Activated CD8-positive, alpha-beta memory T cell treated with anti-CD3 and anti-CD28 coated beads, Interleukin-2, amount 10 ng/mL, durations not matched to agents 7 days and 5 days (primary cell): ENCODE results near the gene ARHGAP24. TPM values are rescaled to one million over a fixed set of nuclear protein-coding genes. Genes with fewer than 3 reads are reported as not detected.
"Not testable (repeated sequence)": the region's sequence is repeated elsewhere in the genome, so short reads cannot be mapped to it uniquely, and the experiment has no call there.

Experiments used
- ATAC-seq: fragments of 150-1000 bp; cut with Tn5 transposase; one replicate; pipeline ENCODE4 v1.10.0; 2021; ENCODE audit warnings: moderate library complexity
- CTCF ChIA-PET: fragments of 350-600 bp; sonication (Branson Sonifier 250); formaldehyde crosslinking; loops from one replicate; lab custom pipeline; 2021; ENCODE audit warnings: antibody characterized with exemption; lab: Charles Lee
- DNase-seq: peaks from one replicate; pipeline ENCODE4 v3.0.0-alpha.2; 2020
- H3K27ac Mint-ChIP-seq: one replicate; pipeline ENCODE4 v1.8.0; 2021; ENCODE audit warnings: mild to moderate bottlenecking, mixed read lengths
- H3K27me3 Mint-ChIP-seq: one replicate; pipeline ENCODE4 v1.8.0; 2021; ENCODE audit warnings: mixed read lengths
- H3K36me3 Mint-ChIP-seq: one replicate; pipeline ENCODE4 v1.8.0; 2021; ENCODE audit warnings: mild to moderate bottlenecking, mixed read lengths
- H3K4me1 Mint-ChIP-seq: one replicate; pipeline ENCODE4 v1.8.0; 2021; ENCODE audit warnings: mixed read lengths
- H3K4me3 Mint-ChIP-seq: one replicate; pipeline ENCODE4 v1.8.0; 2021; ENCODE audit warnings: mild to moderate bottlenecking, moderate library complexity, mixed read lengths
- H3K9me3 Mint-ChIP-seq: one replicate; pipeline ENCODE4 v1.8.0; 2022; ENCODE audit warnings: low read depth, mixed read lengths
- total RNA-seq, 2 experiments: library from RNA; stranded (reverse); gene quantifications; one replicate each; pipeline ENCODE4 v1.2.3, GENCODE V29; 2021

Gene ARHGAP24
- total RNA-seq, 2 experiments from 2014 or later, result not detected

GRCh38 chr4:85515701-85516100, 40.8 kb downstream of the ARHGAP24 start:
- Mint-ChIP-seq H3K4me3 (no peak overlapping the region), H3K9me3 (peaks cover 2% of the 10 kb centered on the region), H3K27ac (no peak overlapping the region), H3K36me3 (no peaks in the 10 kb centered on the region), H3K27me3 (no peaks in the 10 kb centered on the region), H3K4me1 (no peaks in the 10 kb centered on the region)
- DNase-seq (no peak), ATAC-seq (no peak)
- CTCF ChIA-PET, result no interaction called here

- CTCF ChIA-PET, H3K27me3 Mint-ChIP-seq, H3K27ac Mint-ChIP-seq, H3K9me3 Mint-ChIP-seq, H3K4me1 Mint-ChIP-seq, DNase-seq, H3K4me3 Mint-ChIP-seq, H3K36me3 Mint-ChIP-seq, ATAC-seq: not testable (repeated sequence)
These were observed 43.6 kb downstream of the ARHGAP24 start for GRCh38 chr4:85518526-85518925.

GRCh38 chr4:85520765-85521749, 46.1 kb downstream of the ARHGAP24 start:
- Mint-ChIP-seq H3K27me3 (no peaks in the 10 kb centered on the region), H3K9me3 (peaks cover 3% of the 10 kb centered on the region), H3K36me3 (no peaks in the 10 kb centered on the region), H3K4me1 (no peaks in the 10 kb centered on the region), H3K27ac (no peak overlapping the region), H3K4me3 (no peak overlapping the region)
- DNase-seq, result no peak
- ATAC-seq, result no peak
- CTCF ChIA-PET, result no interaction called here

GRCh38 chr4:85522277-85522676, 47.3 kb downstream of the ARHGAP24 start:
- Mint-ChIP-seq H3K27ac (no peak overlapping the region), H3K4me3 (no peak overlapping the region), H3K9me3 (peaks cover 3% of the 10 kb centered on the region), H3K36me3 (no peaks in the 10 kb centered on the region), H3K4me1 (no peaks in the 10 kb centered on the region), H3K27me3 (no peaks in the 10 kb centered on the region)
- DNase-seq (no peak), ATAC-seq (no peak)
- CTCF ChIA-PET, result no interaction called here

- Mint-ChIP-seq H3K27ac (no peak overlapping the region), H3K27me3 (no peaks in the 10 kb centered on the region), H3K9me3 (peaks cover 3% of the 10 kb centered on the region), H3K4me1 (no peaks in the 10 kb centered on the region), H3K4me3 (no peak overlapping the region), H3K36me3 (no peaks in the 10 kb centered on the region)
- DNase-seq (no peak), ATAC-seq (no peak)
- CTCF ChIA-PET, result no interaction called here
These were observed 47.9 kb downstream of the ARHGAP24 start for GRCh38 chr4:85522836-85523235.

- Mint-ChIP-seq H3K27me3 (no peaks in the 10 kb centered on the region), H3K9me3 (no peaks in the 10 kb centered on the region), H3K4me1 (no peaks in the 10 kb centered on the region), H3K36me3 (no peaks in the 10 kb centered on the region), H3K4me3 (no peak overlapping the region), H3K27ac (no peak overlapping the region)
- no peak for DNase-seq
- CTCF ChIA-PET, result no interaction called here
- ATAC-seq, result no peak
These were observed 52.9 kb downstream of the ARHGAP24 start for GRCh38 chr4:85527815-85528214.

GRCh38 chr4:85531560-85532341, 56.8 kb downstream of the ARHGAP24 start:
- H3K4me1 Mint-ChIP-seq, result no peaks in the 10 kb centered on the region
- CTCF ChIA-PET, result no interaction called here
- H3K9me3 Mint-ChIP-seq, result no peaks in the 10 kb centered on the region
- no peak for ATAC-seq
- no peaks in the 10 kb centered on the region for H3K36me3 Mint-ChIP-seq
- no peak for DNase-seq
- no peaks in the 10 kb centered on the region for H3K27me3 Mint-ChIP-seq
- H3K27ac Mint-ChIP-seq, result no peak overlapping the region
- H3K4me3 Mint-ChIP-seq, result no peak overlapping the region

- CTCF ChIA-PET, result no interaction called here
- H3K4me3 Mint-ChIP-seq, result no peak overlapping the region
- H3K27ac Mint-ChIP-seq, result no peak overlapping the region
- DNase-seq, result no peak
- no peak for ATAC-seq
- H3K9me3 Mint-ChIP-seq, result no peaks in the 10 kb centered on the region
- H3K36me3 Mint-ChIP-seq, result no peaks in the 10 kb centered on the region
- H3K4me1 Mint-ChIP-seq, result no peaks in the 10 kb centered on the region
- H3K27me3 Mint-ChIP-seq, result no peaks in the 10 kb centered on the region
These were observed 59.2 kb downstream of the ARHGAP24 start for GRCh38 chr4:85534120-85534519.

- CTCF ChIA-PET, result no interaction called here
- no peak for ATAC-seq
- H3K4me3 Mint-ChIP-seq, result no peak overlapping the region
These were observed 68.9 kb downstream of the ARHGAP24 start for GRCh38 chr4:85543832-85544231.

GRCh38 chr4:85544751-85545150, 69.8 kb downstream of the ARHGAP24 start:
- no peaks in the 10 kb centered on the region for H3K36me3 Mint-ChIP-seq
- no peaks in the 10 kb centered on the region for H3K27me3 Mint-ChIP-seq
- DNase-seq (no peak), ATAC-seq (no peak)
- CTCF ChIA-PET, result no interaction called here
- H3K27ac Mint-ChIP-seq, result no peak overlapping the region
- H3K9me3 Mint-ChIP-seq, result no peaks in the 10 kb centered on the region
- H3K4me3 Mint-ChIP-seq, result no peak overlapping the region
- H3K4me1 Mint-ChIP-seq, result no peaks in the 10 kb centered on the region

More at GRCh38 chr4:85543832-85544231, 68.9 kb downstream of the ARHGAP24 start:
- no peaks in the 10 kb centered on the region for H3K27me3 Mint-ChIP-seq
- H3K4me1 Mint-ChIP-seq, result no peaks in the 10 kb centered on the region
- no peaks in the 10 kb centered on the region for H3K9me3 Mint-ChIP-seq
- DNase-seq, result no peak
- no peak overlapping the region for H3K27ac Mint-ChIP-seq
- no peaks in the 10 kb centered on the region for H3K36me3 Mint-ChIP-seq

GRCh38 chr4:85548116-85548515, 73.2 kb downstream of the ARHGAP24 start:
- Mint-ChIP-seq H3K27ac (no peak overlapping the region), H3K27me3 (no peaks in the 10 kb centered on the region), H3K4me1 (no peaks in the 10 kb centered on the region), H3K36me3 (no peaks in the 10 kb centered on the region), H3K4me3 (no peak overlapping the region), H3K9me3 (peaks cover 8% of the 10 kb centered on the region)
- CTCF ChIA-PET, result no interaction called here
- ATAC-seq, result no peak
- DNase-seq, result no peak

- no peaks in the 10 kb centered on the region for H3K27me3 Mint-ChIP-seq
- DNase-seq (no peak), ATAC-seq (no peak)
- peaks cover 8% of the 10 kb centered on the region for H3K9me3 Mint-ChIP-seq
- no peak overlapping the region for H3K27ac Mint-ChIP-seq
- no peak overlapping the region for H3K4me3 Mint-ChIP-seq
- CTCF ChIA-PET, result no interaction called here
- no peaks in the 10 kb centered on the region for H3K4me1 Mint-ChIP-seq
- H3K36me3 Mint-ChIP-seq, result no peaks in the 10 kb centered on the region
These were observed 73.9 kb downstream of the ARHGAP24 start for GRCh38 chr4:85548841-85549240.

GRCh38 chr4:85555206-85555605, 80.3 kb downstream of the ARHGAP24 start:
- no peak overlapping the region for H3K27ac Mint-ChIP-seq

GRCh38 chr4:85556283-85556682, 81.3 kb downstream of the ARHGAP24 start:
- no peak overlapping the region for H3K27ac Mint-ChIP-seq
- CTCF ChIA-PET, result no interaction called here
- no peak for DNase-seq
- H3K27me3 Mint-ChIP-seq, result no peaks in the 10 kb centered on the region
- H3K36me3 Mint-ChIP-seq, result no peaks in the 10 kb centered on the region
- peaks cover 11% of the 10 kb centered on the region for H3K9me3 Mint-ChIP-seq
- ATAC-seq, result no peak
- H3K4me3 Mint-ChIP-seq, result no peak overlapping the region
- H3K4me1 Mint-ChIP-seq, result no peaks in the 10 kb centered on the region

More at GRCh38 chr4:85555206-85555605, 80.3 kb downstream of the ARHGAP24 start:
- H3K4me1 Mint-ChIP-seq, result no peaks in the 10 kb centered on the region
- no peak overlapping the region for H3K4me3 Mint-ChIP-seq
- ATAC-seq (no peak), DNase-seq (no peak)
- H3K9me3 Mint-ChIP-seq, result peaks cover 11% of the 10 kb centered on the region
- CTCF ChIA-PET, result no interaction called here
- H3K36me3 Mint-ChIP-seq, result no peaks in the 10 kb centered on the region
- H3K27me3 Mint-ChIP-seq, result no peaks in the 10 kb centered on the region
